Inflammatory macrophage treated with lipopolysaccharide for 4 hours (primary cell): ENCODE measurements around the gene BEST2.
A peak's percentile ranks its signal among the peaks of the same experiment; 100 is the strongest.

ENCODE experiments used
- DNase-seq: peaks from one replicate; pipeline ENCODE4 v3.0.0-alpha.2; 2020

BEST2 gene

DNA sequence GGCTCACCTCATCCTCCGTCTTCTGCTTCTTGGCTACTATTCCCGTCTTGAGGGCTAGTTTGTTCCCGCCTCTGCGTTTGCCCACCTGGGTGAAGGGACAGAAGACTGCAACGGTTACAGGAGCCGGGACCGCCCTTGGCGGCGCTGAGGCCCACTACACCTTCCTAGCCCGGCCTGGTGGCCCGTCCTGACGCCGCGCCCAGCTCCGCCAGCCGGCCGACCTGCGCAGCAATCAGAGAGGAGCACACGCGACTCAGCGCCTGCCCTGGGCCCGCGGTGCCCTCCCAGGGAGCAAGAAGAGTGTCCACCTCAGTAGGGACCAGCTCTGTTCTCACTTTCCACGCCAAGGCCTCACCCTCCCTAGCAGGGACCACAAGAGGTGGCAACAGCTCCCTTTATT lies 20.3 kb upstream of the BEST2 start:
- no peak for DNase-seq

DNA sequence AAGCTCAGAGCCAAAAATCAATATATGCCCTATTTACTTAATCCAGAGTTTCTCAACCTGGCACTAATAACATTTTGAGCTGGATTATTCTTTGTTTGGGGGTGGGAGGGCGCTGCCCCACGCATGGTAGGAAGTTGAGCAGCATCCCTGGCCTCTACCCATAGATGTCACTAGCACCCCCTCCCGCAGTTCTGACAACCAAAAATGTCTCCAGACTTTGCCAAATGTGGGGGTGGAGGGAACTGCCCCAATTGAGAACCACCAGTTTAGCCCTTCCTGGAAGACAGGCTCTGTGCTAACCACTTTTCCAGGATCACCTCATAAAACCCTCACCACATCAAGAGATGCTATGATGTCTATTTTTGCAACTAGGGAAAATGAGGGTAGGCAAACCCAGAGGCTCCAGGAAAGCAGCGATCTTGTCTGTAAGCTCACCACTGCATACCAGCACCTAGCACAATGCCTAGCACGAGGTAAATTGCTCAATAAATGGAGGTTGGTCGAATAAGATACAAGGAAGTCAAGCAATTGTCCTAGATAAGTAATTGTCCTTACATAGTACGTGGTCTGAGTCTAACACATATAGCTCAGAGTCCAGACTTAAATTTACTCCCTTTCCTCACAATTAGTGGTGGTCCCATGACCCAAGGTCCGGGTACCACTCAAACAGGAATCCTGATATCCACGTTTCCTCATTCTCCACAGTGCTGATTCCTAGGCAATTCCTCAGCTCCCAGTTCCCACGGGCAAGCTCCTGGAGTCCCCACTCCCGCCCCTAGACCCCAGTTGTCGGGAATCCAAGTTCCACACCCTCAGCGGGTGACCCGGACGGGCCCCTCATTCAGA lies 18.0 kb upstream of the BEST2 start:
- DNase-seq: peak; percentile 66

DNA sequence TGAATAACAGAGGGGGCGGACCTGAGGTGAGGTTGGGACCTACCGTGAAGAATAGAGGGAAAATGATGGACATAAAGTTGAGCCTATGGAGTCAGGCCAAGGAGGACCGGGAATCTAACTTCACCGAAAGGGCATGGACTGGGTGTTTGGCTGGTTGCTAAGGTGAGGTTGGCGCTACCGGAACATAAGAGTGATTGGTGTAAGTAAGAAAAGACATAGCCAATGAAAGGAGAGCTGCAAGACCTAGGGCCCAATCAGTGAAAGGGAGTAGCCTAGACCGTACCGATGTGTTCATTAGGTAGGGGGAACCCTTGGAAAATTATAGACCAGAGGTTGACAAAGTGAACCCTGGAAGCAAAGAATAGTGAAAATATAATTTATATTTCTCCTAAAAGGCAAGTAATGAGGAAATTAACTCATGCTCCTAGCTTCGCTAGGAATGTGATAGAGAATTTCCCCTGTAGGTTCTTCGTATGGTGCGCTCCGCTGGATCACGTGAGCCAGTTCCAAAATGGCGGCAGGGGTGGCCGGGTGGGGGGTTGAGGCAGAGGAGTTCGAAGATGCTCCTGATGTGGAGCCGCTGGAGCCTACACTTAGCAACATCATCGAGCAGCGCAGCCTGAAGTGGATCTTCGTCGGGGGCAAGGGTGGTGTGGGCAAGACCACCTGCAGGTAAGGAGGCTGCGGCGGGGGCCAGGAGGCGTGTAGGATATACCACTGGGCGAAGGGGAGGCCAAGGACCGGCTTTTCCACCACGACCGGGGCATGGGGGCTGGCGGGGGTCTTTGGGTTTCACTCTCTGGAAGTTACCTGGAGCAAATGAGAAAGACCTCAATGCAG lies 14.4 kb upstream of the BEST2 start, which contains the start of gene GET3:
TSS of gene GET3 (plus strand) at position 503 of the 840 bp plus-strand sequence. CDS start at position 512, 9 bp downstream.
- DNase-seq: peak; percentile 96

DNA sequence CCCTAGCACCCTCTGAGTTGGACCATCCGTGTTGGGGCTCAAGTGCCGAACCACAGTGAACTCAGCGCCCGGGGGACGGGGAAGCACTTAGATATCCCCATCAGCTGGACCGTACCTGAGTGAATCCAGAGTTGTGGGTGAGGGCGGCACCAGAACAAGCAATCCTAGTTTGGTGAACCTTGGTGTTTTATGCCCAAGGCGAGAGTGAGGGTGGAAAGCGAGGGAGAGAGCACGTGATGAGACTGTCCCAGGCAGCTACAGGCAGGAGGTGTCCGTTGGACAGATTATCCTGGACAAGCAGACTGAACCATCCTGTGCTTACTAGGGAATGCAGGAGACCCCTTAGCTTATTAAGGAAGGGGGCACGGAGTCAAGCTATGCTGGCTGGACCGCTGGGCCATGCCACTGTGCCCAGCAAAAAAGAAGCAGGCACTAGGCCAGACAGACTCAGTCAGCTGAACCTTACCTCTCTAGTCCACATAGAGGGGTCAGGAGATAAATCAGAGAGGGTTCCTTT lies 13.7 kb upstream of the BEST2 start:
- DNase-seq: no peak

DNA sequence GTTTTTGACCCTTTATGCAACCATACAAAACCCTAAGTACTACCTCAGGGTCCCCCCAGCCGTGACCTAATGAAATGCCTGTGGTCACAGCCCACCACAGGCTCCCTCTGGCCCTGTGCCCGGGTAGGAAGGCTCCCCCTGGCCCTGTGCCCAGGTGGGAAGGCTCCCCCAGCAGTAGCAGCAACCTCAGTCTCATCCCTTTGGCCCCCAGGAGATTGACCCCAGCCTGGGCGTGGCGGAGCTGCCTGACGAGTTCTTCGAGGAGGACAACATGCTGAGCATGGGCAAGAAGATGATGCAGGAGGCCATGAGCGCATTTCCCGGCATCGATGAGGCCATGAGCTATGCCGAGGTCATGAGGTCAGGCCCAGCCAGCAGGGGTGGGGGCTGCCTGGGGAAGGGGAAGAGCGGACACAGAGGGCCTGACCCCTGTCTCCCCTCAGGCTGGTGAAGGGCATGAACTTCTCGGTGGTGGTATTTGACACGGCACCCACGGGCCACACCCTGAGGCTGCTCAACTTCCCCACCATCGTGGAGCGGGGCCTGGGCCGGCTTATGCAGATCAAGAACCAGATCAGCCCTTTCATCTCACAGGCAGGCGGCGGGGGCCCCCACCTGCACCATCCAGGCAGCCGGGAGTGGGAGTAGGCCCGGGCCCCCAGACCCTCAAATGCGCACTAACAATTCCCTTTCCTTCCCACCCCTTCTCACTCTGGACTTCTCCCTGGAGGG lies 6.3 kb upstream of the BEST2 start:
- DNase-seq: no peak

- DNase-seq: no peak
Measured at GRCh38 chr19:12748489-12748888, 3.1 kb upstream of the BEST2 start.

GRCh38 chr19:12749938-12750521 lies 1.6 kb upstream of the BEST2 start:
- DNase-seq: no peak

DNA sequence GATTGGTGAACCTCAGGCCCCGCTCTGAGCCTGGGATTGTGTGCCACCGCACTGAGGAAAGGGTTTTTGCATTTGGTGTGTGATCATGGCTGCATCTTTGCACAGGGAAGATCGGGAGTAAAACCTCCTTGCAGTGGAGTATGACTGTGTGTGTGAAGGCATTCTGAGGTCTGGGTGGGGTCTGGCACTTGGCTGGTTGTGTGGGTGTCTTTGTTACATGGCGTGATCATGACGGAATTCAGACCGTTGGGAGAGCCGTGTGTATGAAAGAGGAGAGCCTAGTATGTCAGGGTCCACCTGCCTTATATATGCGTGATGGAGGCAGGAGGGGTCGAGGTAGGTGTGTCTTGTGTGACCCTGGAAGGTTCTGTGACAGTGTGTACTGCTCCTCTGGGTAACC lies 740 bp upstream of the BEST2 start:
- no peak for DNase-seq

- DNase-seq: no peak
Measured at GRCh38 chr19:12752056-12752781, 628 bp downstream of the BEST2 start.

- DNase-seq: no peak
Measured at GRCh38 chr19:12754465-12755196, 3.0 kb downstream of the BEST2 start.

GRCh38 chr19:12756150-12756883 lies 4.7 kb downstream of the BEST2 start:
- DNase-seq: no peak

DNA sequence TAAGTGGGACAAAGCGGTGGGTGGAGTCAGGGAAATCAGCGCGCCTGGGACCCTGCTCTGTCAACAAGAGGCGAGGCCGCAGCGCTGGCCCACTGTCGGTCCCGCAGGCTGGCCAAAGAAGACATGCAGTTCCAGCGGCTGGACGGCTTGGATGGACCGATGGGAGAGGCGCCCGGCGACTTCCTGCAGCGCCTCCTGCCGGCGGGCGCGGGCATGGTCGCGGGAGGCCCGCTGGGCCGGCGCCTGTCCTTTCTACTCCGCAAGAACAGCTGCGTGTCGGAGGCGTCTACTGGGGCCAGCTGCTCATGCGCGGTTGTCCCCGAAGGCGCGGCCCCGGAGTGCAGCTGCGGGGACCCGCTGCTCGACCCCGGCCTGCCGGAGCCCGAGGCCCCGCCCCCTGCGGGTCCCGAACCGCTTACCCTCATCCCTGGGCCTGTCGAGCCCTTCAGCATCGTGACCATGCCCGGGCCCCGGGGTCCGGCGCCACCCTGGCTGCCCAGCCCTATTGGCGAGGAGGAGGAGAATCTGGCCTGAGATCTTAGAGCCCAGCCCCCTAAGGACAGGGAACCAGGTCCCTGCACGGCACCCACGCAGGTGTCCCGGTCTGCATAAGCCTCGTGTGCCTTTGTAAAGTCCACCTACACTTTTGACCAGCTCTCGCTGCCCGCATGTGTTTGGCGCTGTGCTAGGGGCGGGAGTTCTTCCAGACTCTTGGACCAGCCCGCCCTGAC lies 6.1 kb downstream of the BEST2 start:
- DNase-seq: peak; percentile 75

DNA sequence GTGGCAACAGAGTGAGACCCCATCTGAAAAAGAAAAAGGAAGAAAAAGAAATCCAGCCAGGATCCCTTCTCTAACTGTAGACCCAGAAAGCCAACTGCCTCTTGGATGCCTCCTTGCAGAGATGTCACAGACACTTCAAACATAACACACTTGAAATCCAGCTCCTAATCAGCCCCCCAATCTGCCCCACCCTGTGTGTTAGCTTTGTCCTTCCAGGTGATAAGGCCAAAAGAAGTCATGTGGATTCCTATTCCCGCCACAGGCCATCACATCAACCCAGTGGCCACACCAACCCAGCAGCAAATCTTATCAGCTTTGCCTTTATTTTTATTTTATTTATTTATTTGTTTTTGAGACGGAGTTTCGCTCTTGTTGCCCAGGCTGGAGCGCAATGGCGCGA lies 8.1 kb downstream of the BEST2 start:
- DNase-seq: no peak

DNA sequence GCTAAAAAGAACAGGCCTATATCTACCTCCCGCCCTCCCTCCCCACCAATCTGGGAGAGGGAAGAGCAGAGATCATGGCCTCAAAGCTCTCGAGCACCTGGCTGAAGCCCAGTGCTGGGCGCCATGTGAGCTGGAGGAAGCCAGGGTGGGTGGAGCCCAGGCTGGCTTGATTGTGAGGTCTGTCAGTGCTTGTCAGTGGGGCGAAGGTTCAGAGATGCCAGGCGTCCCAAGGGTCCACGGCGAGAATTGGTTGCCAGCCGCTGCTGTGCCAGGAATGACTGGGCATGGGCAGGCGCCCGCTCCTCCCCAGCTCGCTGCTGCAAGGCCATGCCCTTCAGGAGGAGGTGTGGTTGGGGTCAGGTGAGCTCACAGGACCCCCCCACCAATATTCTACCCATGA lies 11.5 kb downstream of the BEST2 start:
- DNase-seq: no peak

DNA sequence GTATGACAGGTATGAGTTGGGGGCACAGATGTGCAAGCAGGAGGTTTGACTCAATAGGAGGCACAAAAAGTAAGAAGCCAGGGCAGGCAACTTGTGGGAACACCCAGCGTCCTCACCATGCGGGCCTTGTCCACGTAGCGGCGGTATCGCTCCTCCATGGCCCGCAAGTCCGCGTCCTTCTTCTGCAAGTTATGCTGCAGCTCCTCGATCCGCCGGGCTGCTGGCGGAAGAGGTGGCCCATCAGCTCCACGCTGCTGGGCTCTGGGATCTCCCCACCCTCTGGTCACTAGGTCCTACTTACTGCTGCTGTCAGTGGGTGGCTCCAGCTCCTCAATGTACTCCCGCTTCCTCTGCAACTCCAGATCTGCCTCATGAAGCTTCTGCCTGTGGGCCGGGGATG lies 13.1 kb downstream of the BEST2 start:
- no peak for DNase-seq

- peak; percentile 83 for DNase-seq
Measured at GRCh38 chr19:12766051-12766521, 14.5 kb downstream of the BEST2 start.

- no peak for DNase-seq
Measured at GRCh38 chr19:12767150-12767549, 15.6 kb downstream of the BEST2 start.

DNA sequence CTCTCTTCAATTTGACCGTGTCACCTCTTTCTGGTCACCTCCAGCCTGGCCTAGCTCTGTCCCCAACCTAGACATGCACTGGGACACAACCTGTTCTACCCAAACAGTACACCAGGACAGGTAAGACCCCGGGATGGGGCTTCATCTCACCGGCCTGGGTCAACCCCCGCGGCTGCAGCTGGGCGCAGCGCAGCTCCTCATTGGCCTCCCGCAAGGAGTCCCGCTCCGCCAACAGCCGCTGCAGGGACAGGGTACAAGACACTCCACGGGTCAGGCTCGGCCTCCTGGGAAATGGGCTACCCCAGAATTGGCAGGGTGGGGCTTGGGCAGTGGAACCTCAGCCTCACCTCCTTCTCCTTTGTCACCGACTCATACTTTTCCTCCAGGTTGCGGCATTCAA lies 16.1 kb downstream of the BEST2 start:
- no peak for DNase-seq

DNA sequence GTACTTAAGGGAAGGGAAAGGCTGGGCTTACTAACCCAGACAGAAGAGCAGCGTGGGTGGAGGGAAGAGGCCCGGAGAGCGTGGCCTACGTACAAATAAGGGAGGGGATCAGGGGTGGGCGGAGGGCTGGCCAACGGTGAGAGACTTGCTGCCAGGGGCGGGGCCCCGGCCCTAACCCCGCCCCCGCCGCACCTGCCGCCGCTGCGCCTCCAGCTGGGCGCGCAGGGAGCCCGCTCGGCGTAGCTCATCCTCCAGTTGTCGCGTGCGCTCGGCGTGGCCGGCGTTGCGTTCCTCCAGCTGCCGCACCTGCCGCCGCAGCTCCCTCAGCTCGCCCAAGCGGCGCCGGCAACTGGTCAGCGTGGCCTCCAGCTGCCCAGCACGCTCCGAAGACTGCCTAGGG lies 18.1 kb downstream of the BEST2 start:
- DNase-seq: no peak

- no peak for DNase-seq
Measured at GRCh38 chr19:12770922-12771321, 19.3 kb downstream of the BEST2 start.
